Astrocyte (in vitro differentiated cells and primary cell): ENCODE measurements around the gene XAF1. TPM values are rescaled to one million over a fixed set of nuclear protein-coding genes. Genes with fewer than 3 reads are reported as not detected.

Experiments
- DNase-seq: peaks from one replicate; pipeline ENCODE4 v3.0.0-alpha.2; 2010; ENCODE audit warnings: low read depth
- FAIRE-seq: peaks from 2 replicates; lab custom pipeline; 2011; peaks lifted over from hg19 to GRCh38; lab: Jason Lieb, UNC
- H2AFZ ChIP-seq: 2 replicates; pipeline ENCODE4 v1.6.0; 2012; ENCODE audit warnings: low read depth, low read length, inconsistent platforms
- H3K27ac ChIP-seq: 2 replicates; pipeline ENCODE4 v1.5.1; 2011; ENCODE audit warnings: low read depth, low read length, inconsistent platforms
- H3K27me3 ChIP-seq: 2 replicates; pipeline ENCODE4 v1.6.0; 2011; ENCODE audit warnings: low read length, inconsistent platforms; ENCODE audit not compliant: insufficient read depth
- H3K36me3 ChIP-seq: 2 replicates; pipeline ENCODE4 v1.5.1; 2011; ENCODE audit warnings: low read length, inconsistent platforms; ENCODE audit not compliant: insufficient read depth
- H3K4me1 ChIP-seq: 2 replicates; pipeline ENCODE4 v1.5.1; 2011; ENCODE audit warnings: low read length, inconsistent platforms; ENCODE audit not compliant: insufficient read depth
- H3K4me2 ChIP-seq: 2 replicates; pipeline ENCODE4 v1.6.0; 2012; ENCODE audit warnings: low read length, inconsistent platforms
- H3K4me3 ChIP-seq: 2 replicates; pipeline ENCODE4 v1.5.1; 2011; ENCODE audit warnings: low read depth, mild to moderate bottlenecking, low read length, inconsistent platforms; ENCODE audit not compliant: insufficient read depth
- H3K79me2 ChIP-seq: 2 replicates; pipeline ENCODE4 v1.6.0; 2012; ENCODE audit warnings: mild to moderate bottlenecking, low read length, inconsistent platforms; ENCODE audit not compliant: insufficient read depth
- H3K9ac ChIP-seq: 2 replicates; pipeline ENCODE4 v1.6.0; 2012; ENCODE audit warnings: mild to moderate bottlenecking, low read length, inconsistent platforms
- H3K9me3 ChIP-seq: 2 replicates; pipeline ENCODE4 v1.5.1; 2012; ENCODE audit warnings: low read depth, mild to moderate bottlenecking, low read length, inconsistent platforms; ENCODE audit not compliant: insufficient read depth
- H4K20me1 ChIP-seq: 2 replicates; pipeline ENCODE4 v1.6.0; 2012; ENCODE audit warnings: low read length, inconsistent platforms; ENCODE audit not compliant: insufficient read depth
- H3K27ac Mint-ChIP-seq: one replicate; pipeline ENCODE4 v1.8.0; 2021; ENCODE audit warnings: mild to moderate bottlenecking, mixed read lengths; ENCODE audit not compliant: unreplicated experiment
- H3K27me3 Mint-ChIP-seq: one replicate; pipeline ENCODE4 v1.8.0; 2021; ENCODE audit warnings: low read depth, mixed read lengths; ENCODE audit not compliant: unreplicated experiment
- H3K36me3 Mint-ChIP-seq: one replicate; pipeline ENCODE4 v1.8.0; 2021; ENCODE audit warnings: low read depth, mixed read lengths; ENCODE audit not compliant: unreplicated experiment
- H3K4me1 Mint-ChIP-seq: one replicate; pipeline ENCODE4 v1.8.0; 2021; ENCODE audit warnings: low read depth, mixed read lengths; ENCODE audit not compliant: unreplicated experiment
- H3K4me3 Mint-ChIP-seq: one replicate; pipeline ENCODE4 v1.8.0; 2021; ENCODE audit warnings: mild to moderate bottlenecking, moderate library complexity, mixed read lengths; ENCODE audit not compliant: unreplicated experiment
- H3K9me3 Mint-ChIP-seq: one replicate; pipeline ENCODE4 v1.8.0; 2021; ENCODE audit warnings: mild to moderate bottlenecking, mixed read lengths; ENCODE audit not compliant: unreplicated experiment
- EZH2 ChIP-seq: IDR thresholded peaks from 2 replicates; pipeline ENCODE4 v1.6.1; 2012; ENCODE audit warnings: mild to moderate bottlenecking, low read length, inconsistent platforms; ENCODE audit not compliant: insufficient read depth
- total RNA-seq: library from RNA; stranded (reverse); gene quantifications from 2 replicates; pipeline ENCODE4 v1.2.1, GENCODE V29; 2021
- TF ChIP-seq, protein P1 (sequence below): IDR thresholded peaks from 2 replicates; pipeline ENCODE4 v1.5.1; 2011; ENCODE audit warnings: low read depth, mild to moderate bottlenecking, inconsistent platforms, low read length, moderate library complexity; ENCODE audit not compliant: insufficient read depth

The XAF1 gene
- total RNA-seq, 1 donor from 2014 or later = 50.9 TPM

DNA sequence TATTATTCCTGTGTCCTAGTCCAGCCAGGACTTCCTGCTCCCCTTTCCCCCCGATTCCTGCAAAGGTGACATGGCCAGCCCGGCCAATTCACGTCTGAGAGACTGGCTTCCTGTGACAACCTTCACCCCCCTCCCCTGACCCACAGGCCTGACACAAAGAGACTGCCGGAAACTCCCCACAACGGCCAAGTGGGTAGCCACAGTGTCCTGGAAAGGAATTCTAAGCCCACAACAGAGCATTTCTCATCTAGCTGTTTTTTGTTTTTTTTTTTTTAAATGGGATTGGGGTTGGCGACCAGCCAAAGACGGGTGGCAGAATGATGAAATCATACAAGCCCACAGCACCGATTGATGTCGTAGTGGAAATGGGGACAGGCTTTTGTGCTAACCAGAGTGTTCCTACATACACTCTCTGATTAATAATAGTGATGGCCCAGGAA is 2.8 kb upstream of the XAF1 start:
- peak overlapping the region; percentile 98 for H3K27ac ChIP-seq
- H4K20me1 ChIP-seq = no peaks in the 10 kb centered on the region
- Mint-ChIP-seq H3K27me3 (no peaks in the 10 kb centered on the region), H3K27ac (peak overlapping the region; percentile 99), H3K4me3 (peak overlapping the region; percentile 69), H3K36me3 (peaks cover 9% of the 10 kb centered on the region), H3K4me1 (peaks cover 54% of the 10 kb centered on the region), H3K9me3 (peaks cover under 1% of the 10 kb centered on the region)
- peak; percentile 93 for DNase-seq
- peaks cover 22% of the 10 kb centered on the region for H3K4me1 ChIP-seq
- no peaks in the 10 kb centered on the region for H3K27me3 ChIP-seq
- no peak for TF ChIP-seq EZH2
- TF ChIP-seq, protein P1, sequence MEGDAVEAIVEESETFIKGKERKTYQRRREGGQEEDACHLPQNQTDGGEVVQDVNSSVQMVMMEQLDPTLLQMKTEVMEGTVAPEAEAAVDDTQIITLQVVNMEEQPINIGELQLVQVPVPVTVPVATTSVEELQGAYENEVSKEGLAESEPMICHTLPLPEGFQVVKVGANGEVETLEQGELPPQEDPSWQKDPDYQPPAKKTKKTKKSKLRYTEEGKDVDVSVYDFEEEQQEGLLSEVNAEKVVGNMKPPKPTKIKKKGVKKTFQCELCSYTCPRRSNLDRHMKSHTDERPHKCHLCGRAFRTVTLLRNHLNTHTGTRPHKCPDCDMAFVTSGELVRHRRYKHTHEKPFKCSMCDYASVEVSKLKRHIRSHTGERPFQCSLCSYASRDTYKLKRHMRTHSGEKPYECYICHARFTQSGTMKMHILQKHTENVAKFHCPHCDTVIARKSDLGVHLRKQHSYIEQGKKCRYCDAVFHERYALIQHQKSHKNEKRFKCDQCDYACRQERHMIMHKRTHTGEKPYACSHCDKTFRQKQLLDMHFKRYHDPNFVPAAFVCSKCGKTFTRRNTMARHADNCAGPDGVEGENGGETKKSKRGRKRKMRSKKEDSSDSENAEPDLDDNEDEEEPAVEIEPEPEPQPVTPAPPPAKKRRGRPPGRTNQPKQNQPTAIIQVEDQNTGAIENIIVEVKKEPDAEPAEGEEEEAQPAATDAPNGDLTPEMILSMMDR = no peak
- FAIRE-seq = peak; percentile 78
- no peaks in the 10 kb centered on the region for H3K9me3 ChIP-seq
- H3K4me3 ChIP-seq = peak overlapping the region; percentile 34
- H3K9ac ChIP-seq = peak overlapping the region; percentile 87
- H2AFZ ChIP-seq = peak overlapping the region; percentile 73
- peak overlapping the region; percentile 82 for H3K4me2 ChIP-seq
- no peaks in the 10 kb centered on the region for H3K79me2 ChIP-seq
- no peaks in the 10 kb centered on the region for H3K36me3 ChIP-seq

GRCh38 chr17:6753546-6753945 is 2.3 kb upstream of the XAF1 start:
- H3K4me3 Mint-ChIP-seq = peak overlapping the region; percentile 31
- H3K27ac Mint-ChIP-seq = peak overlapping the region; percentile 99
- no peaks in the 10 kb centered on the region for H3K27me3 Mint-ChIP-seq
- Histone ChIP-seq H3K4me2 (peak overlapping the region; percentile 82), H3K27me3 (no peaks in the 10 kb centered on the region), H3K36me3 (no peaks in the 10 kb centered on the region), H3K9ac (peak overlapping the region; percentile 87), H3K79me2 (no peaks in the 10 kb centered on the region), H2AFZ (peak overlapping the region; percentile 73), H3K4me3 (no peak overlapping the region), H3K9me3 (no peaks in the 10 kb centered on the region), H4K20me1 (no peaks in the 10 kb centered on the region), H3K4me1 (peaks cover 22% of the 10 kb centered on the region), H3K27ac (peak overlapping the region; percentile 98)
- no peak for FAIRE-seq
- TF ChIP-seq, protein P1 = no peak
- TF ChIP-seq EZH2 = no peak
- peak; percentile 4 for DNase-seq
- peaks cover 12% of the 10 kb centered on the region for H3K36me3 Mint-ChIP-seq
- peaks cover 4% of the 10 kb centered on the region for H3K9me3 Mint-ChIP-seq
- peaks cover 57% of the 10 kb centered on the region for H3K4me1 Mint-ChIP-seq

DNA sequence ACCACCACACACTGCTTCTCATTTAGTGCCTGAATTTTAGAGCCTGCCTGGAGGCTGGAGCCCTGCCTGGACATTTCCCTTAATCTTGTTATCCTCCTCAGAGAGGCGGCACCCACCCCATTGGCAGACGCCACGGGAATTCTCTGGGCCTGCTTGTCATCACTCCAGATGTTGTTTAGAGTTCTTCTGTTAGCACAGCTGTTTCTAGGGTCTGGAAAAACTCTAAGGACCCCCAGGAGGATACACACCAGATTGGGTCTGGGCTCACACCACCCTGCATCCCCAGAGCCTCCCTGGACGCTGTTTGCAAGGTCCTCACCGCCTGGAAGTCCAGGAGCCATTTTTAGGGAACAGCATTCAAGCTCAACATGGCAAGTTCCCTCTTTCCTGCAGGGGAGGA is 565 bp upstream of the XAF1 start:
- H3K9ac ChIP-seq = no peak overlapping the region

More for the DNA sequence above, 565 bp upstream of the XAF1 start:
- H3K27me3 ChIP-seq = no peaks in the 10 kb centered on the region
- H3K4me1 ChIP-seq = peaks cover 22% of the 10 kb centered on the region
- no peaks in the 10 kb centered on the region for H3K36me3 ChIP-seq
- no peaks in the 10 kb centered on the region for H3K9me3 ChIP-seq
- H3K4me1 Mint-ChIP-seq = peaks cover 58% of the 10 kb centered on the region
- DNase-seq (no peak), FAIRE-seq (no peak)
- no peaks in the 10 kb centered on the region for H3K27me3 Mint-ChIP-seq
- TF ChIP-seq EZH2 = no peak
- TF ChIP-seq, protein P1 = no peak
- no peak overlapping the region for H3K4me3 ChIP-seq
- peaks cover 27% of the 10 kb centered on the region for H3K36me3 Mint-ChIP-seq
- no peak overlapping the region for H3K27ac ChIP-seq
- peak overlapping the region; percentile 58 for H3K4me3 Mint-ChIP-seq
- H3K79me2 ChIP-seq = no peaks in the 10 kb centered on the region
- peak overlapping the region; percentile 45 for H2AFZ ChIP-seq
- no peaks in the 10 kb centered on the region for H4K20me1 ChIP-seq
- peak overlapping the region; percentile 99 for H3K27ac Mint-ChIP-seq
- peak overlapping the region; percentile 34 for H3K4me2 ChIP-seq
- H3K9me3 Mint-ChIP-seq = peaks cover 4% of the 10 kb centered on the region
